ENCODE results near the gene TP53TG5.

Gene TP53TG5

GRCh38 chr20:45405571-45406259 lies 27.6 kb upstream of the TP53TG5 start:
- DNase-seq (ENCODE audit: low read depth) = no peak

- no peak for DNase-seq (ENCODE audit: low read depth)
Measured at GRCh38 chr20:45404438-45404837, 26.3 kb upstream of the TP53TG5 start.

DNA sequence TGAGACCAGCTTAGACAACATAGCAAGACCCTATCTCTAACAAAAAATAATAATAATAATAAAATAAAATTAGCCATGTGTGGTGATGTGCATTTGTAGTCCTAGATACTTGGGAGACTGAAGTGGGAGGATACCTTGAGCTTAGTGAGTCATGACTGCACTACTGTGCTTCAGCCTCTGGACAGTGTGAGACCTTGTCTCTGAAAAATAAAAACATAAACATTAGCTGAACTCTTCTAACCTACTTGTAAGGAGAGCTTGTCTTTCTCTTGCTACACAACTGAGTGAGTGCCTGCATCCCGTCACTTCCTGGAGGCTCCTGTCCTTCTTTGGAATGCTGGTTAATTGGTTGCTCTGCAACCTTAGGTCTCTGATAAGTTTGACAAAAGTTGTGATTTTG lies 24.8 kb upstream of the TP53TG5 start:
- no peak for DNase-seq (ENCODE audit: low read depth)

- no peak for DNase-seq (ENCODE audit: low read depth)
Measured at GRCh38 chr20:45400346-45401031, 22.4 kb upstream of the TP53TG5 start.

GRCh38 chr20:45399018-45399417 lies 20.9 kb upstream of the TP53TG5 start:
- DNase-seq (ENCODE audit: low read depth) = no peak

GRCh38 chr20:45395114-45395415 lies 16.9 kb upstream of the TP53TG5 start:
- no peak for DNase-seq (ENCODE audit: low read depth)

GRCh38 chr20:45394221-45395113 lies 16.3 kb upstream of the TP53TG5 start:
- no peak for DNase-seq (ENCODE audit: low read depth)

DNA sequence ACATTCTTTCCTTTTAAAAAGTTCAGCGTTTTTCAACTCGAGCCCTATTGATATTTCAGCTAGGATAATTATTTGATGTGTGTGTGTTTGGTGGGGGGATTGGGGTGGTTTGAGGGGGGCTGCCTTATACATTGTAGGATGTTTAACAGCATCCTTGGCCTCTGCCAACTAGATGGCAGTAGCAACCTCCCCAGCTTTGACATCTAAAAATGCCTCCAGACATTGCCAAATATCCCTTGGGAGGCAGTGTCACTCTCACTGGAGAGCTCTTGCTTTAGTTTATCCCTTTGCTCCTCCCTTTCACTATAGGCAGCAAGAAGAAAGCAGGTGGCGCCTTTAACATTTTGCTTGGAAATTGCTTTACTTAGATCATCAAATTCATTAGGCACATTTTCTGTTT lies 14.6 kb upstream of the TP53TG5 start:
- no peak for DNase-seq (ENCODE audit: low read depth)

DNA sequence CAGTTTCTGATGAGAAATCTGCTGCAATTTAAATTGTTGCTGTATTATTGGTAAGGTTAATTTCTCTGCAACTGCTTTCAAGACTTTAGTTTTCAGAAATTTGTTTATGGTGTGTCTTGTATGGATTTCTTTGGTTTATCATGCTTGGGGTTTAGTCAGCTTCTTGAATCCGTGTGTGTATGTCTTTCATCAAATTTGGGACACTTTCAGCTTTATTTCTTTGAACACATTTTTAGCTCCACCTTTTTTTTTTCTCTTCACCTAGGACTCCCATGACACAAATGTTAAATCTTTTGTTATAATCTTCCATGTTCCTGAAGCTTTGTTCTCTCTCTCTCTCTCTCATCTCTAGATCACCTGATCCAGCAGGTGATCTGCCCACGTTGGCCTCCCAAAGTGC lies 13.4 kb upstream of the TP53TG5 start:
- no peak for DNase-seq (ENCODE audit: low read depth)

- DNase-seq (ENCODE audit: low read depth) = no peak
Measured at GRCh38 chr20:45390931-45391330, 12.8 kb upstream of the TP53TG5 start.

- no peak for DNase-seq (ENCODE audit: low read depth)
Measured at GRCh38 chr20:45387274-45387673, 9.1 kb upstream of the TP53TG5 start.

- DNase-seq (ENCODE audit: low read depth) = no peak
Measured at GRCh38 chr20:45377269-45377668, 856 bp downstream of the TP53TG5 start.

GRCh38 chr20:45374966-45375365 lies 3.2 kb downstream of the TP53TG5 start:
- no peak for DNase-seq (ENCODE audit: low read depth)

GRCh38 chr20:45374101-45374467 lies 4.0 kb downstream of the TP53TG5 start:
- DNase-seq (ENCODE audit: low read depth) = no peak

DNA sequence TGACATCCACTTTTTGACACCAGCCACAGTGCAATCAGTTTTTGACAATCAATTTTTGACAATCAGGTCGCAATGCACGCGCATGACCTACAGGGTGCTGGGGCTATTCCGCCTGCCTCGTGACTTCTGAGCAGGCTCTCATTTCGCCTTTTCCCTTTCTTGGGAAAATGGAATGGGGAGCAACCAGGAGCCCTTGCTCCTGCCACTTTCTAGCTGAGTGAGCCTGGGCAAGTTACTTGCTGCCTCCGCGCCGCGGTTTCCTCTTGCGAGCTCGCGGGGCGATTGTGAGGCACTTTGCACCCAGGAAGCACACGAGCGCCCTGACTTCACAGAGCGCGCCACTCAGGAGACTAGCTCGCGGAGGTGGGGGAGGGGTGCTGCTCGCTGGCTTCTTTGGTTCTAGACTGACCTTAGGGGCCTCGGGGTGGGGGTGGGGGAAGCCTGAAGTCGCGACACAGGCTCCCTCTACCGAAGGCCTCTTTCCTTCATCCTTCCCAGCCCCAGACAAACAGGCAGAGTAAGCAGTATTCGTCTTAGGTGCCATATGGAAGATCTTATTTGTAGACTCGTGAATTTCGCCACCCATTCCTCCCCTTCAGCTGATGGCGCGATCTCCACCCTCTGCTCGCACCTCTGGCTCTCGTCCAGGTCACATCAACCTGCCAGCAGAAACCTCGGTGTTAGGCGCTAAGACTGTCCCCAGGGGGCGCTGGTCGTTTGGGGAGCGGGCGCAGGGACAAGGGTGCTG lies 4.6 kb downstream of the TP53TG5 start:
- DNase-seq (ENCODE audit: low read depth) = peak; percentile 71

DNA sequence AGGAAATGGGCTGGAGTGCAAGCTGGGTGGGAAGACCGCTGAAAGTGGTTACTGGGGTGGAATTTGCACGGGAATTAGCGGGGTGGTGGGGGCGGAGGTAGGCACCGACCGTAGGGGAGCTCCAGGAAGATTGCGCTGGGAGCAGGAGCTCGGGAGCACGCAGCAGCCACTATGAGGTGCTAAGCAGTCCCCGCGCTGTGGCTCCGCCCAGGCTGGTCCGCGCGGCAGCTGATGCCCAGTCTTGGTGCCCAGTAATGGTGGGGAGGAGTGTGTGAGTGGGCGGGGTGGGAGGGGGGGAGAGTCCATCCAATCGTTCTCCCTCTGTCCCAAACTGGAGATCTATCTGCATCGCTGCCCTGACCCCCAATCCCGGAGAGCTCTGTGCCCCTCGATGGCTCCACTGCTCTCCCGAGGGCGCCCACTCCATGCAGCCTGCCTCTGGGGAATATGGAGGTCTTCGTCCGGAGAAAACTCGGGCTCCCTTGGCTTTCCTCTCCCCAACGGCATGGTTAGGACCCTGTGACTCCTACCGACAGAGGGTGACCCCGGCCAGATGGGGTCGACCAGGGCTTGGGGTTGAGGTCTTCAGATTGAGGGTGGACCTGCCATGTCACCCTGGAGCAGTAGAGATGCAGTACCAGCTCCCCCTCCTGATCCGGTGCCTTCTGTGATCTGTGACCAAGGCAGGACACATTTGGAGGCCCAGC lies 5.3 kb downstream of the TP53TG5 start:
- no peak for DNase-seq (ENCODE audit: low read depth)

- no peak for DNase-seq (ENCODE audit: low read depth)
Measured at GRCh38 chr20:45372241-45372640, 5.9 kb downstream of the TP53TG5 start.

GRCh38 chr20:45370571-45371160 lies 7.5 kb downstream of the TP53TG5 start:
- no peak for DNase-seq (ENCODE audit: low read depth)

DNA sequence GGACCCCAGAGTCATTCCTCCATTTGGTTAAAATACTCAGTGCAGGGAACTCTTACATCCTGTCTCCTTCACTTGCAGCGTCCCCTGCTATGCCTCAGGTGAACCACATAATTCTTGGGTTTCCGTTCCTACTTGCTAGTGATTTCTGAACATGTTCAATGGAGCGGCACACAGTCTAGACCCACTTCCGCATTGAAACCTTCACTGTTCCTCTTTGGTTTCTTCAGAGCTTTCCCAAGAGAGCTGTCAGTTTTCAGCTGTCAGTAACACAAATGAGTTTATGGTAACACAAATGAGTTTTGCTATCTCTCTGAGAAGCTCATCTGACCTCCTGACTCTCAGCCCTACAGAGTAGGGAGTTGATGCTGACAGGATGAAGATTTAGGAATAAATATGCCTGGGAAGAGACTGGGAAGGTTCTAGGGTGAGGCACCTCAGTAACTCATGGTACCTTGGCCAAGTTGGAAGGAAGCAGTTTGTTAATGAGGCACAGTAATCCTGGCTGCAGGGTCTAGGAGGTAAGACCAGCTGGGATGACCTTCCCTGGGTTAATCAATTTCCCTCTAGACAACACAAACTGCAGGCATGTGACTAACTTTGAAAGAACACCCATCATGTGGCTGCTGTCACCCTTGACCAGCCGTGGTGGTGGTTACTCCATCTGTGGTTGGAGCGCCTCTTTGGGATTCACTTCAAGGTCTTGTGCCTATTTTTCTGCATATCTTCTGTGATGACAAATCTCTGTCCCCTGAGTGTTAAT lies 9.7 kb downstream of the TP53TG5 start:
- no peak for DNase-seq (ENCODE audit: low read depth)

DNA sequence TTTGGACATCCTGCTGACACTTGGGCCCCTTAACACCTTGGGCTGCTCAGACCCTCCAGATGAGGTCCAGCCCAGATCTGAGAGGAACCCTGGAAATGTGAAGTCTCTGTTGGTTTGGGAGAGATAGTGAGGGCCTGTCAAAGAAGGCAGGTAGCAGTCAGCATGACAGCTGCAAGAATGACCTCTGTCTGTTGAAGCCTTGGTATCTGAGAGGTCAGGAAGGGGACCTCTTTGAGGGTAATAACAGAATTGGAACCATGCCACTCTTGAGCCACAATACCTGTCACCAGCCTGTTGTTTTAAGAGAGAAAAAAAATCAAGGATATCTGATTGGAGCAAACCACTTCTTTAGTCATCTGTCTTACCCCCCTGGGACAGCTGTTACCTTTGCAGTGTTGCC lies 11.0 kb downstream of the TP53TG5 start:
- no peak for DNase-seq (ENCODE audit: low read depth)

DNA sequence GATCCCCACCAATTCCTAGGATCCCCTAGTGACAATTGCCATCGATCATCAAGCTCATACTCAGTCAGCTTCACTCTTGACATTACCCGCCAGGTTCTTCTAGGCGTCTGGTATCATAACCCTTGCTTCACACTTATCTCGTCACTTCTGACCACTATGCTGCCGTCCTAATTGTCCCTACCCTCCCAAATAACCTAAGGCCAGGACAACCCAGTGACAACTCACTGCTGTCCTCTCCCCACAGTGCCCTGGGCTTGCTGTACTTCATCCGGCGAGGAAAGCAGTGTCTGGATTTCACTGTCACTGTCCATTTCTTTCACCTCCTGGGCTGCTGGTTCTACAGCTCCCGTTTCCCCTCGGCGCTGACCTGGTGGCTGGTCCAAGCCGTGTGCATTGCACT lies 11.5 kb downstream of the TP53TG5 start:
- DNase-seq (ENCODE audit: low read depth) = no peak
